Endodermal cell (in vitro differentiated cells): Measurements from ENCODE around the gene CEPT1. TPM values are rescaled to one million over a fixed set of nuclear protein-coding genes. Genes with fewer than 3 reads are reported as not detected.

Experiments
- DNase-seq: peaks from one replicate; pipeline ENCODE4 v3.0.0-alpha.2; 2017
- H3K27ac ChIP-seq: 2 replicates; pipeline ENCODE4 v1.5.1; 2013; ENCODE audit warnings: mild to moderate bottlenecking, low read depth, low read length, moderate library complexity
- H3K27me3 ChIP-seq: 2 replicates; pipeline ENCODE4 v1.6.1; 2013; ENCODE audit warnings: mild to moderate bottlenecking, low read length, moderate library complexity; ENCODE audit not compliant: insufficient read depth, control insufficient read depth, poor library complexity, severe bottlenecking
- H3K36me3 ChIP-seq: 2 replicates; pipeline ENCODE4 v1.7.0; 2013; ENCODE audit warnings: mild to moderate bottlenecking, low read length, moderate library complexity; ENCODE audit not compliant: control insufficient read depth, insufficient read depth
- H3K4me1 ChIP-seq: one replicate; pipeline ENCODE4 v1.7.0; 2013; ENCODE audit warnings: low read length; ENCODE audit not compliant: control insufficient read depth, insufficient read depth
- H3K4me3 ChIP-seq: 2 replicates; pipeline ENCODE4 v1.5.1; 2013; ENCODE audit warnings: mild to moderate bottlenecking, low read length, moderate library complexity
- H3K9ac ChIP-seq: 2 replicates; pipeline ENCODE4 v1.6.1; 2013; ENCODE audit warnings: mild to moderate bottlenecking, low read length, moderate library complexity; ENCODE audit not compliant: poor library complexity, severe bottlenecking; ENCODE audit errors: extremely low read depth
- H3K9me3 ChIP-seq: 2 replicates; pipeline ENCODE4 v1.6.1; 2013; ENCODE audit warnings: mild to moderate bottlenecking, low read length, moderate library complexity; ENCODE audit not compliant: control insufficient read depth
- H3K27ac Mint-ChIP-seq: 2 replicates; pipeline ENCODE4 v1.8.0; 2020; ENCODE audit warnings: mixed read lengths
- H3K27me3 Mint-ChIP-seq: 2 replicates; pipeline ENCODE4 v1.8.0; 2021; ENCODE audit warnings: mild to moderate bottlenecking, mixed read lengths; ENCODE audit not compliant: insufficient read depth
- H3K36me3 Mint-ChIP-seq: 2 replicates; pipeline ENCODE4 v1.8.0; 2020; ENCODE audit warnings: low read depth, mixed read lengths
- H3K4me1 Mint-ChIP-seq: 2 replicates; pipeline ENCODE4 v1.8.0; 2020; ENCODE audit warnings: mixed read lengths
- H3K4me3 Mint-ChIP-seq: 2 replicates; pipeline ENCODE4 v1.8.0; 2020; ENCODE audit warnings: mild to moderate bottlenecking, moderate library complexity, mixed read lengths
- H3K9me3 Mint-ChIP-seq: 2 replicates; pipeline ENCODE4 v1.8.0; 2020; ENCODE audit warnings: mild to moderate bottlenecking, mixed read lengths
- WGBS, 2 experiments: methylation state at CpG; one replicate each; pipeline versions ENCODE4 v1.1.5 to v1.1.7; 2013; ENCODE audit warnings: missing lambda C conversion rate in 2 of 2, mixed read lengths in 1 of 2; ENCODE audit not compliant: insufficient coverage in 1 of 2, insufficient read length in 1 of 2; 5-methylcytosine and 5-hydroxymethylcytosine counted together
- total RNA-seq, 2 donors: library from RNA; stranded (reverse); fragmentation: NEBNext Ultra II Directional in 1 of 2; extraction: Animal tissue kit (Norgen Biotek cat#: 25700) in 1 of 2; gene quantifications; 2 replicates in 1 of 2; 3 replicates in 1 of 2; pipeline ENCODE4 v1.2.1, GENCODE V29; 2021
- TF ChIP-seq, protein P1 (sequence below): fragments of 200-600 bp; sonication (generic); conservative IDR thresholded peaks from 2 replicates; pipeline ENCODE4 v1.5.0; 2021; ENCODE audit warnings: antibody characterized with exemption, mild to moderate bottlenecking

CEPT1 gene
- total RNA-seq, 2 donors from 2014 or later = 28.0 to 33.3 TPM

DNA sequence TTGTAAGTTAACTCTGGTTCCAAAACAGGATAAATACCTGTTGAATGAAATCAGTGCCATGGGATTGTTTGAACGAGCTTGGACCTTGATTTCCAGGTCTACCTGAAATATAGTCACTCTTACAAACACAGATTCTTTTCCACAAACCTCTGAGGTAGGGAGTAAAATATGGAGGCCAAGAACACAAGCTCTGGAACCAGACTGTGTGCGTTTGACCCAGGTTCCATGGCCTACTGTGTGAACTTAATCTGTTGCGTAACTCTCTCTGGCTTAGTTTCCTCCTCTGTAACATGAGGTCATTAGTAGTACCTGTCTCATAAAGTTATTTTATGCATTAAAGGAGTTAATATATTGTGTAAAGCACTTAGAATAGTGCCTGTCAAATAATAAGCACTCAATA, 35.3 kb downstream of the CEPT1 start:
- no peak for DNase-seq
- Mint-ChIP-seq H3K27me3 (no peaks in the 10 kb centered on the region), H3K36me3 (peaks cover 30% of the 10 kb centered on the region), H3K4me3 (no peak overlapping the region), H3K4me1 (peaks cover 4% of the 10 kb centered on the region), H3K9me3 (no peaks in the 10 kb centered on the region), H3K27ac (no peak overlapping the region)
- no peak overlapping the region for H3K9ac ChIP-seq
- no peaks in the 10 kb centered on the region for H3K9me3 ChIP-seq
- no peaks in the 10 kb centered on the region for H3K27me3 ChIP-seq
- TF ChIP-seq, protein P1, sequence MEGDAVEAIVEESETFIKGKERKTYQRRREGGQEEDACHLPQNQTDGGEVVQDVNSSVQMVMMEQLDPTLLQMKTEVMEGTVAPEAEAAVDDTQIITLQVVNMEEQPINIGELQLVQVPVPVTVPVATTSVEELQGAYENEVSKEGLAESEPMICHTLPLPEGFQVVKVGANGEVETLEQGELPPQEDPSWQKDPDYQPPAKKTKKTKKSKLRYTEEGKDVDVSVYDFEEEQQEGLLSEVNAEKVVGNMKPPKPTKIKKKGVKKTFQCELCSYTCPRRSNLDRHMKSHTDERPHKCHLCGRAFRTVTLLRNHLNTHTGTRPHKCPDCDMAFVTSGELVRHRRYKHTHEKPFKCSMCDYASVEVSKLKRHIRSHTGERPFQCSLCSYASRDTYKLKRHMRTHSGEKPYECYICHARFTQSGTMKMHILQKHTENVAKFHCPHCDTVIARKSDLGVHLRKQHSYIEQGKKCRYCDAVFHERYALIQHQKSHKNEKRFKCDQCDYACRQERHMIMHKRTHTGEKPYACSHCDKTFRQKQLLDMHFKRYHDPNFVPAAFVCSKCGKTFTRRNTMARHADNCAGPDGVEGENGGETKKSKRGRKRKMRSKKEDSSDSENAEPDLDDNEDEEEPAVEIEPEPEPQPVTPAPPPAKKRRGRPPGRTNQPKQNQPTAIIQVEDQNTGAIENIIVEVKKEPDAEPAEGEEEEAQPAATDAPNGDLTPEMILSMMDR = no peak
- peaks cover 51% of the 10 kb centered on the region for H3K36me3 ChIP-seq
- H3K4me1 ChIP-seq = no peaks in the 10 kb centered on the region
- no peak overlapping the region for H3K4me3 ChIP-seq
- no peak overlapping the region for H3K27ac ChIP-seq
- WGBS, 2 experiments = 100% methylated on average over 2 to 3 of the region's 3 CpGs

DNA sequence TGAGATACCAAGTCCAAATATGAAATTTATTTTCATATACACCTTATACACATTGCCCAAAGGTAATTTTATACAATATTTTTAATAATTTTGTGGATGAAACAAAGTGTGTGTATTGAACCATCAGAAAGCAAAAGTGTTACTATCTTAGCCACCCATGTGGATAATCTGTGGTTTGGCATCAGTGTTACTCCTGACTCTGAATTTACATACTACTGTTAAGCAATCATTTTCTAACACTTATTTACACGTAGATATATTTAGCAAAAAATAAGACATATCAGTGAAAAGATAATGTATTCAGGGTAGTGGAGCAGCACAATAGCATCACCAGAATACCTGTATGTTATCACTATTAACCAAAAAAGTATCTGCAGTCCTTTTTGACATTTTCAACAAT, 36.7 kb downstream of the CEPT1 start:
- H3K9ac ChIP-seq = no peak overlapping the region
- no peaks in the 10 kb centered on the region for H3K4me1 ChIP-seq
- Mint-ChIP-seq H3K27me3 (no peaks in the 10 kb centered on the region), H3K4me1 (peaks cover 4% of the 10 kb centered on the region), H3K27ac (no peak overlapping the region), H3K36me3 (peaks cover 32% of the 10 kb centered on the region), H3K9me3 (no peaks in the 10 kb centered on the region), H3K4me3 (no peak overlapping the region)
- no peak for DNase-seq
- H3K27ac ChIP-seq = no peak overlapping the region
- TF ChIP-seq, protein P1 = no peak
- H3K9me3 ChIP-seq = no peaks in the 10 kb centered on the region
- H3K27me3 ChIP-seq = no peaks in the 10 kb centered on the region
- H3K4me3 ChIP-seq = no peak overlapping the region
- WGBS, 2 experiments = 100% methylated on average over 1 of the region's 1 CpG; no CpG with 5 or more reads in 1 of the 2 experiments
- peaks cover 46% of the 10 kb centered on the region for H3K36me3 ChIP-seq

DNA sequence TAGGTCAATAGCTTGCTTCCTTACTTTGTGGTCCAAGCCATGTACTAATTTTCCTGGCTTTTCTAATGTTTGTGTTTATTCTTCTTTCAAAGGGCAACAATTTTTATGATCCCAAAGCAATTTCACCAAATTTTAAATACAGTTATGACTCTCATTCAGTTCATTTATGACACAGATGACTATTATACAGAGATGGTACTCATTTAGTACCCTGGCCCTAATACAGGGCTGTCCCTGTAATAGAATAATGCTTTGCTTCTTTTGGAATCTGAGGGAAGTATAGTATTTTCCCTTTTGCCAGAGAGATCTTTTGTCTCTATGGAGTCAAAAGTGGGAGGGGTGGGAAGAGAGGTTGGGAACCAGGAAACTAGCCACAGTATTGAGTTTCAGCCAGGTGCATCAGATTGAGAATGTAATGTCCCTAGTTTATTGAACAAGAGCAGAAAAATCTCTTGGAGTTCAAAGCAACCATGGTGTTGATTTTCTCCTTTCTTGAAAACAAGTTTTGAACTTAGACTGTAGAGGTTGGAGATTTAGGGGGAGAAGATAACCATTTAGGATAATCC, 40.0 kb downstream of the CEPT1 start:
- no peaks in the 10 kb centered on the region for H3K27me3 Mint-ChIP-seq
- H3K4me3 Mint-ChIP-seq = no peak overlapping the region
- no peak overlapping the region for H3K27ac Mint-ChIP-seq
- DNase-seq = no peak
- H3K9me3 Mint-ChIP-seq = no peaks in the 10 kb centered on the region
- Histone ChIP-seq H3K36me3 (peaks cover 58% of the 10 kb centered on the region), H3K9ac (no peak overlapping the region), H3K4me1 (no peaks in the 10 kb centered on the region), H3K27me3 (no peaks in the 10 kb centered on the region), H3K9me3 (no peaks in the 10 kb centered on the region), H3K27ac (no peak overlapping the region), H3K4me3 (no peak overlapping the region)
- TF ChIP-seq, protein P1 = no peak
- no peaks in the 10 kb centered on the region for H3K4me1 Mint-ChIP-seq
- peaks cover 38% of the 10 kb centered on the region for H3K36me3 Mint-ChIP-seq
